ENCODE results near the gene OR6C74.

Gene OR6C74

GRCh38 chr12:55244309-55244708, at the start of gene OR6C74:
OR6C74 (plus strand) TSS chr12:55244609; CDS start chr12:55247288, 2,679 bp downstream.
- no peak for TF ChIP-seq ZFX (IDR thresholded peaks at IDR 0.05; ENCODE audit: borderline replicate concordance)
- TF ChIP-seq CTCF (IDR thresholded peaks at IDR 0.05), result no peak
- H3K27ac ChIP-seq, result no peak within 1 kb of the TSS

DNA sequence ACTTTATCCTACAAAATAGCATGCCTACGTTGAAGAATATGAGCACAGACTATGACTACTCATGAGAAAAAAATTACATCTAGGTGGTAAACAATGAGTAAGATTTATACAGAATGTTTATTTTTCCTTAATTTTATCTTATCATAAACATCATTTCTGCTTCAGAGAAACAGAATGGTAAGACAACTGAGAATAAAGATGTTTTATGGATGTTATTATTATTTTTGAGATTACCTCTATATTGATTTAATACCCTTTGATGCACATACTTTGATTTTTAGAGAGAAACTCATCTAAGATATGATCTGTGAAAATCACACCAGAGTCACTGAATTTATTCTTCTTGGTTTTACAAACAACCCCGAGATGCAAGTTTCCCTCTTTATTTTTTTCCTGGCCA, 23.7 kb upstream of the OR6C74 start, which contains the start of gene OR10A7:
TSS of gene OR10A7 (plus strand) at position 301 of the 400 bp plus-strand sequence. CDS start at position 301, 0 bp downstream.
- TF ChIP-seq CTCF (IDR thresholded peaks at IDR 0.05), result no peak
- no peak for TF ChIP-seq ZFX (IDR thresholded peaks at IDR 0.05; ENCODE audit: borderline replicate concordance)
- H3K27ac ChIP-seq, result no peak within 1 kb of the TSS

- H3K27ac ChIP-seq, result no peak overlapping the region
- TF ChIP-seq CTCF (IDR thresholded peaks at IDR 0.05) (no peak), ZFX (IDR thresholded peaks at IDR 0.05; ENCODE audit: borderline replicate concordance) (no peak)
Measured at GRCh38 chr12:55226523-55226922, 17.9 kb upstream of the OR6C74 start.

- TF ChIP-seq ZFX (IDR thresholded peaks at IDR 0.05; ENCODE audit: borderline replicate concordance), result no peak
- TF ChIP-seq CTCF (IDR thresholded peaks at IDR 0.05), result no peak
- H3K27ac ChIP-seq, result no peak overlapping the region
Measured at GRCh38 chr12:55227643-55228042, 16.8 kb upstream of the OR6C74 start.

- no peak overlapping the region for H3K27ac ChIP-seq
- TF ChIP-seq ZFX (IDR thresholded peaks at IDR 0.05; ENCODE audit: borderline replicate concordance) (no peak), CTCF (IDR thresholded peaks at IDR 0.05) (no peak)
Measured at GRCh38 chr12:55246159-55246558, 1.8 kb downstream of the OR6C74 start.

GRCh38 chr12:55250944-55251343, 6.5 kb downstream of the OR6C74 start:
- no peak overlapping the region for H3K27ac ChIP-seq
- no peak for TF ChIP-seq CTCF (IDR thresholded peaks at IDR 0.05)
- TF ChIP-seq ZFX (IDR thresholded peaks at IDR 0.05; ENCODE audit: borderline replicate concordance), result no peak

DNA sequence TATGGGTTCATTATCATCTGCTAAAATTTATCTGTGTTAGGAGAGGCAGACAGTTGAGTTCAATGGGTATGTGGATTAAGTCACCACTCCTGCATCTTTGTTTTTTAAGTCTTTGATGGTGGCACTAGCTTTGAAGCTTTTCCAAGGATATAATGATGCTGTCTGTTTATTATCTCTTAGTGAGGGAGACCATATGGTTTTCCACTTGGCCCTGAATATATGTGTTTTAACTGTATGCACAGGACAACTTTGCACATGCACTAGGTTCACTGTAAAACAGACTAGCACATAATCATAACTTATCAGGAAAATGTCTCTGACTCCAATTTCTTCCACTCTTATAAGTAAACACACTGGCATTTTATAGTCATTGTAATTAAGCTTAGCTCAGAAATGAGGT, 8.9 kb downstream of the OR6C74 start:
- TF ChIP-seq ZFX (IDR thresholded peaks at IDR 0.05; ENCODE audit: borderline replicate concordance), result no peak
- no peak overlapping the region for H3K27ac ChIP-seq

DNA sequence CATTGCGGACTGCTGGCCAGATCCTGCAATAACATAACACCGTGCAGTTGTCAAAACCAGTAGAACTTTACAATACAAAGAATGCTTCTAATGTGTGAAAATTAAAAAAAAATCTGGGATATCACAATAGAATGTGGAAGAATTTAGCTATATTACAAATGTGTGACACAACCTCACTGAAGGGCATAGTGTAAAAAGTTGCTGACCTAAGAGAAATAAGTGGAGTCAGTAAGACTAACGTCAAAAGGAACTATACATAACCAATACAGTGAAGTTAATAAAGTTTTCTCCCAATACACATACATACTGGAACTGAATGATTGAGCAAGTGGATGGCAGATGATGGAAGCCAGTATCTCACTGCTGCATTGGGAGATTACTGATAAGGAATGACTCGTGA, 12.4 kb downstream of the OR6C74 start:
- no peak overlapping the region for H3K27ac ChIP-seq
- TF ChIP-seq CTCF (IDR thresholded peaks at IDR 0.05) (no peak), ZFX (IDR thresholded peaks at IDR 0.05; ENCODE audit: borderline replicate concordance) (no peak)
